Cerebellar cortex (tissue), 1 donor: ENCODE measurements around the gene HAPLN2.
"Not testable (repeated sequence)": the region's sequence is repeated elsewhere in the genome, so short reads cannot be mapped to it uniquely, and the experiment has no call there.

Experiments
- DNase-seq: peaks from one replicate; pipeline ENCODE4 v3.0.0-alpha.2; 2015; ENCODE audit warnings: low spot score

The HAPLN2 gene

GRCh38 chr1:156622581-156623297 lies 3.5 kb downstream of the HAPLN2 start:
- DNase-seq, result no peak

GRCh38 chr1:156623946-156624813 lies 5.0 kb downstream of the HAPLN2 start:
- peak; percentile 68 for DNase-seq

- DNase-seq, result no peak
These were observed 5.7 kb downstream of the HAPLN2 start for GRCh38 chr1:156624814-156625435.

GRCh38 chr1:156625436-156626078 lies 6.3 kb downstream of the HAPLN2 start:
- DNase-seq, result peak; percentile 69

- no peak for DNase-seq
These were observed 6.8 kb downstream of the HAPLN2 start for GRCh38 chr1:156626079-156626438.

GRCh38 chr1:156627313-156627880 lies 8.2 kb downstream of the HAPLN2 start:
- peak; percentile 64 for DNase-seq

- DNase-seq, result no peak
These were observed 10.7 kb downstream of the HAPLN2 start for GRCh38 chr1:156629823-156630449.

GRCh38 chr1:156631152-156631551 lies 11.9 kb downstream of the HAPLN2 start:
- DNase-seq, result not testable (repeated sequence)

- no peak for DNase-seq
These were observed 13.1 kb downstream of the HAPLN2 start for GRCh38 chr1:156632355-156632754.

GRCh38 chr1:156638189-156638985 lies 19.2 kb downstream of the HAPLN2 start:
- no peak for DNase-seq

- peak; percentile 47 for DNase-seq
These were observed 20.4 kb downstream of the HAPLN2 start for GRCh38 chr1:156639601-156640101.

- DNase-seq, result no peak
These were observed 21.9 kb downstream of the HAPLN2 start for GRCh38 chr1:156640842-156641706.

- peak; percentile 58 for DNase-seq
These were observed 22.6 kb downstream of the HAPLN2 start, which contains the start of gene BCAN for GRCh38 chr1:156641761-156642264. BCAN (plus strand) TSS chr1:156642117; CDS start chr1:156646055, 3,938 bp downstream.

- no peak for DNase-seq
These were observed 23.2 kb downstream of the HAPLN2 start for GRCh38 chr1:156642265-156643048.

GRCh38 chr1:156643049-156643777 lies 24.0 kb downstream of the HAPLN2 start:
- peak; percentile 48 for DNase-seq

- DNase-seq, result no peak
These were observed 24.5 kb downstream of the HAPLN2 start for GRCh38 chr1:156643778-156644092.

GRCh38 chr1:156644146-156644545 lies 24.9 kb downstream of the HAPLN2 start:
- DNase-seq, result no peak

- DNase-seq, result no peak
These were observed 25.4 kb downstream of the HAPLN2 start for GRCh38 chr1:156644640-156645039.
